NCI-H1930 (cell line): ENCODE measurements around the gene FARS2.
"Not testable (repeated sequence)": the region's sequence is repeated elsewhere in the genome, so short reads cannot be mapped to it uniquely, and the experiment has no call there.

ENCODE experiments used
- DNase-seq, 2 experiments: peaks; one replicate each; lab custom pipeline; 2025; lab: John Stamatoyannopoulos, UW

Gene FARS2

DNA sequence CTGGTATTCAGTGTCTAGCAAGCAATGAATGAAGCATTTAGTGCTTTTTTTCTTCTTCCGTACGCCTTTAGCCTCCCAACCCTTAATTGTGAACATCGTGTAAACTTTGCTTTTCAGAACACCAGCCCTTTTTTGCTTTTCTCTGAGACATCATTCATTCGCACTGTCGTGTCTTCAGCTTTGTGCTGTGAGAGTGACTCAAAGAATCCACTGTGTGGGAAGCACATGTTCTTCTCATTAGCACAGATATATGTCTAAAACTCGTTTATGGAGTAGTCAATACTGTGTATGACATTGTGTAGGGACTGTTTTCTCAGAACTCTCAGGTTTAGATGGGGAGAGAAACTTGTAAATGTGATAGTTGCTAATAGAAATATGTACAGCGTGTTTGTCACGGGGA is 279.1 kb downstream of the FARS2 start:
- no peak for DNase-seq

- no peak for DNase-seq
Measured at GRCh38 chr6:5541025-5541424, 279.7 kb downstream of the FARS2 start.

- no peak for DNase-seq
Measured at GRCh38 chr6:5541751-5542432, 280.6 kb downstream of the FARS2 start.

- no peak for DNase-seq
Measured at GRCh38 chr6:5547556-5547955, 286.2 kb downstream of the FARS2 start.

DNA sequence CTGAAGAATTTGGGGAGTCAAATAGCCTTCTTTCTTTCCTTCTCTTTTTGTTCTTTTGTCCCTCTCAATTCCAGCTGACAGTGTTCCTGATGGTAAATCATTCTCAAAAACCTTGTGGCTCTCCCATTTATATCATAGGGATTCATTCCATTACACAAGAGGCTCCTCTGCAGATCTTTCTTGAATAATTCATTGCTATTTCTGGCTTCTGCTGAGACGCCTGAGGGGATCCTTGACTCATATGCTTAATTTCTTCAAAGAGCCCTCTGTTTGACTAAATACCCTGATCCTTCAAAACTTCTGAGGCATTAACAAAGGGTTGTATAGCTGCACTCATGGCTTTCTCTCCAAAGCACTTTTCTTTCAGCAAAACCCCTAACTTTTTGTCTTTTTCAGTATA is 289.3 kb downstream of the FARS2 start:
- DNase-seq = no peak

DNA sequence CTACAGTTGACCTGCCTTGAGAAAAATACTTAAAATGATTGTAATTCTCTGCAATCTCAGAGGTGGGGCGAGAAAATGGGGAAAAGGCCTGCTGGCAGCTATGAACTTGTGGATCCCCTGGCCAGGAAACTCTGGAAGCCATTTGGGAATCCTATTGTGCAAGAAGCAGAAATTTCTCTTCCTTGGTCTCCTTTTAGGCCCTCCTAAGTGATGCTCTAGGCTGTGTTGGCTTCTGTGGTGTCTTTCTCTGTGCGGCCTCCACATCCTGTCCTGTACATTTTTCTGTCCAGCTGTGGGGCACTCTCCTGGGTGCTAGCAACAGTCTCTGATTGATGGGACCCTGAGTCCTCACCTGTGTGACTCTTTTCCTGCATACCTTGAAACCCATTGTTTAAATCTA is 290.9 kb downstream of the FARS2 start:
- DNase-seq = no peak

- no peak for DNase-seq
Measured at GRCh38 chr6:5553767-5554166, 292.5 kb downstream of the FARS2 start.

DNA sequence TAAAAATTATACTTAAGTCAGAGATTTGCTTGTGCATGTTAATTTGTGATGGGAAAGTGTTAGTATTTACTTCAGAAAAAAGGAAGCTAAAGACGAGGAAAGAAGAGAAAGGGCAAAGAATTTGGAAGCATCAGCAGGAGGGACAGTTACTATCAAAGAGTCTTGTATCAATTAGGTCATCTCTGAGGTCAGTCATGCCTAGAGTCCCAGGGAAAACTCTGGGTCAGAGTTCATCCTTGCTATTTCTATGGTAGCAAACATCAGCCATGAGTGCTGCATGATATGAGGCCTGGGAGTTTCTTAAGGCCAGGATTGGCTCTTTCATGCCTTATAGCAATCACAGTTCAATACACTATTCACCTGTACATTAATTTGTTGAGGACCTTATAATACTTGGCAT is 292.9 kb downstream of the FARS2 start:
- no peak for DNase-seq

DNA sequence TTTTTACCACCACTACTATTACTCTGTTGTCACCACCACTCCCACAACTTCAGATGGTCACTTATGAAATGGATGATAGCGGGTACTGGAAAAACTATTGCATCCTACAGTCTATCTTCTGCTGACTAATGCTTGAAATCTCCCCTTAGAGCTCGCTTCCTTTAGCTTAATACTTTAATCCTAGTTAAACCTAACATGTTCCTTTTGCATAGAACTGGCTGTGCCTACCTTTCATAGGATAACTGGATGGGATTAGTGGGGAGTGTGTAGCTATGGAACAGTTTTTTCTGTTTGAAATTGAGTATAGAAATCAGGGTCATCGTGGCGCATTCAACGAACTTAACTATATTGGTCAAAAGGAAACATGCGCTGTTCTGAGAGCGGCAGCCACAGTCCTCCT is 294.7 kb downstream of the FARS2 start:
- DNase-seq = no peak

DNA sequence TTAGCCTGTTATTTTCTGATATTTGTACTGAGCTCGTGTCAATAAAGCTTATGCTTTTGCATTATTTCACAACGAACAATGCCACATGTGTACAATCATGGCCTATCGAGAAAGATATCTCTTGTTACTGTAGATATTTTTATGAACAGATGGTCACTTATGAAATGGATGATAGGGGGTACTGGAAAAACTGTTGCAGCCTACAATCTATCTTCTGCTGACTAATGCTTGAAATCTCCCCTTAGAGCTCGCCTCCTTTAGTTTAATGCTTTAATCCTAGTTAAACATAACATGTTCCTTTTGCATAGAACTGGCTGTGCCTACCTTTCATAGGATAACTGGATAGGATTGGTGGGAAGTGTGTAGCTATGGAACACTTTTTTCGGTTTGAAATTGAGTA is 296.2 kb downstream of the FARS2 start:
- no peak for DNase-seq

- DNase-seq = no peak
Measured at GRCh38 chr6:5559651-5560050, 298.3 kb downstream of the FARS2 start.

- DNase-seq = no peak
Measured at GRCh38 chr6:5562277-5562676, 301.0 kb downstream of the FARS2 start.

DNA sequence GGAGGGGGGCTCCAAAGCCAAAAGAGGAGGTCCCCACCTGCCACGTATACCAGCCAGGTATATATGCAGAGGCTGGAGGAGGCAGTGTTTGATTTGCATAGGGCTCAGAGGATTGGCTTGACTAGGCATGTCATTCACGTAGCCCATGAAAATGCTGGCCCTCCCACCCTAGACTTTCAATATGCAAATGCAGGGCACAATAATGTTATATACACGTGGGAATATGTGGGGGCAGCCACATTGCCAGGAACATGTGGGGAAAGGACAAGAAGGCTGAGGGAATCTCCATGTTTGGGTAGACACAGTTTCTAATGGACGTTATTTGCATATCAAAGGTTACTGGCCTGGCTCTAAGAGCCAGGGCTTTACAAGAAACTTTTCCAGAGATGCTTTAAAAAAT is 301.8 kb downstream of the FARS2 start:
- DNase-seq = no peak

- not testable (repeated sequence) for DNase-seq
Measured at GRCh38 chr6:5564746-5565145, 303.4 kb downstream of the FARS2 start.

GRCh38 chr6:5565971-5566370 is 304.7 kb downstream of the FARS2 start:
- DNase-seq = no peak

GRCh38 chr6:5566718-5567117 is 305.4 kb downstream of the FARS2 start:
- DNase-seq = no peak

- DNase-seq = no peak
Measured at GRCh38 chr6:5567352-5567751, 306.0 kb downstream of the FARS2 start.

GRCh38 chr6:5567890-5568289 is 306.6 kb downstream of the FARS2 start:
- no peak for DNase-seq

GRCh38 chr6:5569491-5569890 is 308.2 kb downstream of the FARS2 start:
- DNase-seq = no peak

GRCh38 chr6:5570641-5571040 is 309.3 kb downstream of the FARS2 start:
- DNase-seq = peak in 1 of 2 experiments; percentile 9

DNA sequence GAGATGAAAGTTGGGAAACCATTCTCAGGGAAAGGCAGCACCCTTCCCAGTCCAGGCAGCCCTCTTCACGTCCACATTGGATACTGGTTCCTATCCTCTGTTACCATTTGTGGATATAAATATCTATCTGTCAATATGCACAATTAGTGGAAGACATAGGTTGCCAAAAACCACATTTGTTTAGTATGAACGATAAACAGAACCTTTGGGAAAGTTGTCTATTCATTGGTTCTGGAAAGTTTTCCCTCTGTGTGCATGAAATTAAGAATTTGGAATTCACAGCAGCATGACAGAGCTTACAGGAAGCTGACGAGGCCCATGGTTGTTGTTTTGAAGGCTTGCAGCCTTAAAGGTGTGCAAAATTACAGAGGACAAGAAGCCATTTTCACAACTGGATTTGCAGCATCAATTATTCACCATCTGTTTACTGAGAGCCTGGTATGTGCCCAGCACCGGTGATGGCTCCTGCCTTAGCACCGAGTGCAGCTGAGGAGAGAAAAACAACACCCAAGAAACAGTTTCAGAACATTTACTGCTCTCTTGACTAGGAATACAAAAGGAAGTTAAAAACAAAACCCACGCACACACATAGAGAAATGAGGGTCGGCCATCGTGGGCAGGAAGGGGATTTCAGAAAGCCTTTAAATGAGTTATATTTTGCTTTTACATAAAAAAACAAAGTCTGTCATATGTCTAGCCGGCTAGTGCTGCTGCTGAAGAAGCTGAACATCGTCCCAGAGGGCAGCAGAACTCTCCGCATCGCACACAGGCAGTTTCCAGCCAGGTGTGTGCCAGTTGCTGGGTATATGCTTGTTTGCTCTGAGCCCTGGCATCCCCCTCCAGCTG is 319.6 kb downstream of the FARS2 start:
- DNase-seq = no peak

- DNase-seq = no peak
Measured at GRCh38 chr6:5582762-5583161, 321.4 kb downstream of the FARS2 start.

- no peak for DNase-seq
Measured at GRCh38 chr6:5583528-5583927, 322.2 kb downstream of the FARS2 start.

DNA sequence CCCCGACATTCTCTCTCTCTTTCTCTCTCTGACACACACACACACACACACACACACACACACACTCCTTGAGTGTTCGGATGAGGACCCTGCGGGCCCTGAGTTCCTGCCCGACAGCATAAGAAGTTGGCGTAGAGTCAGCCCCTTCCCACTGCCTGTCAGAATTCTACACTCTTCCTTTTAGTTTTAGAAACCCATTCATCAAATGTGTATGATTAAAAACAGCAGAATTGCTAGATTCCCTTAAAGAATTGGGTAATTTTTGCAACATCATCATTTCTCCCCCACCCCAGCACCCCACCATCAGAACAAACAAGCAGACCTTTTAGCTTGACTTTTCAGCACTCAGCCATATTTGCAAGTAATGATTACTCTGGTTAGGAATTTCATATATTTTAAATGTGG is 322.8 kb downstream of the FARS2 start:
- DNase-seq = no peak
